ENCODE results near the gene ACTR1A. TPM values are rescaled to one million over a fixed set of nuclear protein-coding genes. Genes with fewer than 3 reads are reported as not detected.

The ACTR1A gene
- total and polyA plus RNA-seq, 9 of the 15 experiments (the other 6 are each of a cell fraction or from before 2014, with no cell fraction given), result 36.3 to 77.2 (median 49.6) TPM

GRCh38 chr10:102493771-102494170, 8.7 kb downstream of the ACTR1A start:
- no peak for DNase-seq (ENCODE audit: extremely low read depth in 1 of 4, low spot score in 3 of 4)
- H3K27me3 ChIP-seq (ENCODE audit: control insufficient read depth in 2 of 2, insufficient read depth in 2 of 2, low read length in 2 of 2), result no peaks in the 10 kb centered on the region
- H3K4me1 ChIP-seq (replicated peaks in 1 of 2; ENCODE audit: control insufficient read depth in 2 of 2, insufficient read depth in 2 of 2, low read length in 2 of 2), result no peaks in the 10 kb centered on the region; a peak in 1 of 5 replicates
- no peak overlapping the region for H3K9ac ChIP-seq (ENCODE audit: insufficient read depth in 1 of 2, low read depth in 2 of 2, low read length in 2 of 2)
- no peaks in the 10 kb centered on the region for H3K9me1 ChIP-seq (ENCODE audit: control insufficient read depth, insufficient read depth, low read length)
- peaks cover 59% of the 10 kb centered on the region for H3K79me2 ChIP-seq (ENCODE audit: control insufficient read depth, insufficient read depth, low read length)
- no peak overlapping the region for H3K27ac ChIP-seq (ENCODE audit: extremely low read depth, low read depth, low read length)
- no peak overlapping the region for H3K4me2 ChIP-seq (ENCODE audit: insufficient read depth, low read length)
- no TSS peak for BruUV-seq (replicated peaks)
- no peak for TF ChIP-seq CCAR2 (IDR thresholded peaks at IDR 0.05; ENCODE audit: low read depth, low read length)
- TF ChIP-seq HDGF (IDR thresholded peaks at IDR 0.05), result no peak
- no peak for TF ChIP-seq ZNF436 (CRISPR knock-in tag; IDR thresholded peaks at IDR 0.05)
- TF ChIP-seq SIN3A (IDR thresholded peaks at IDR 0.05; ENCODE audit: borderline replicate concordance in 2 of 2, control insufficient read depth in 1 of 2, low read depth in 2 of 2, low read length in 2 of 2), result no peak
- no peak for TF ChIP-seq PBX2 (CRISPR knock-in tag; IDR thresholded peaks at IDR 0.05; ENCODE audit: low read depth)
- no peak for TF ChIP-seq PBX2 (tag; conservative IDR thresholded peaks at IDR 0.05; ENCODE audit: low read depth)
- TF ChIP-seq ZNF639 (CRISPR knock-in tag; conservative IDR thresholded peaks at IDR 0.05 in 1 of 2, IDR thresholded peaks at IDR 0.05 in 1 of 2), result no peak
- TF ChIP-seq ZFP91 (CRISPR knock-in tag; IDR thresholded peaks at IDR 0.05), result no peak
- H2AFZ ChIP-seq (ENCODE audit: low read depth, low read length), result no peak overlapping the region
- no peaks in the 10 kb centered on the region for H3K9me3 ChIP-seq (replicated peaks; ENCODE audit: control insufficient read depth, insufficient read depth, low read depth, low read length)
- WGBS (ENCODE audit: insufficient coverage, low coverage, missing lambda C conversion rate), result 69% methylated on average over 2 of the region's 2 CpGs
- 0 out of 2 replicates have a peak, but pooled peaks cover 3% of the 10 kb centered on the region for H4K20me1 ChIP-seq (replicated peaks; ENCODE audit: control insufficient read depth, insufficient read depth, low read length)
- no peak for FAIRE-seq
- H3K36me3 ChIP-seq (ENCODE audit: control insufficient read depth, insufficient read depth, low read length), result peaks cover 29% of the 10 kb centered on the region; the same call in 2 of the 3 replicates
- no peak overlapping the region for H3K4me3 ChIP-seq
- ATAC-seq, result no peak
- ChIA-PET POLR2A (interaction anchor here (0.6 kb wide), 1 partner anchor 8 kb away, joined by 3 read pairs; no protein-coding TSS in a partner anchor), CTCF (ENCODE audit: low intra/inter-chr PET ratio) (no interaction called here)
- in situ Hi-C loops (cut with MboI), result no loop called here
- intact Hi-C loops (cut with micrococcal nuclease), result no loop called here
